GM21786 (cell line): ENCODE results near the gene RPUSD3.
"Not testable (repeated sequence)": the region's sequence is repeated elsewhere in the genome, so short reads cannot be mapped to it uniquely, and the experiment has no call there.

ENCODE experiments used
- ATAC-seq: cut with Tn5 transposase; IDR thresholded peaks from one replicate; pipeline ENCODE4 v1.9.1; 2021; ENCODE audit not compliant: unreplicated experiment

The RPUSD3 gene

GRCh38 chr3:9866639-9867038 is 22.8 kb upstream of the RPUSD3 start:
- ATAC-seq, result no peak

GRCh38 chr3:9865125-9865637 is 21.4 kb upstream of the RPUSD3 start:
- not testable (repeated sequence) for ATAC-seq

DNA sequence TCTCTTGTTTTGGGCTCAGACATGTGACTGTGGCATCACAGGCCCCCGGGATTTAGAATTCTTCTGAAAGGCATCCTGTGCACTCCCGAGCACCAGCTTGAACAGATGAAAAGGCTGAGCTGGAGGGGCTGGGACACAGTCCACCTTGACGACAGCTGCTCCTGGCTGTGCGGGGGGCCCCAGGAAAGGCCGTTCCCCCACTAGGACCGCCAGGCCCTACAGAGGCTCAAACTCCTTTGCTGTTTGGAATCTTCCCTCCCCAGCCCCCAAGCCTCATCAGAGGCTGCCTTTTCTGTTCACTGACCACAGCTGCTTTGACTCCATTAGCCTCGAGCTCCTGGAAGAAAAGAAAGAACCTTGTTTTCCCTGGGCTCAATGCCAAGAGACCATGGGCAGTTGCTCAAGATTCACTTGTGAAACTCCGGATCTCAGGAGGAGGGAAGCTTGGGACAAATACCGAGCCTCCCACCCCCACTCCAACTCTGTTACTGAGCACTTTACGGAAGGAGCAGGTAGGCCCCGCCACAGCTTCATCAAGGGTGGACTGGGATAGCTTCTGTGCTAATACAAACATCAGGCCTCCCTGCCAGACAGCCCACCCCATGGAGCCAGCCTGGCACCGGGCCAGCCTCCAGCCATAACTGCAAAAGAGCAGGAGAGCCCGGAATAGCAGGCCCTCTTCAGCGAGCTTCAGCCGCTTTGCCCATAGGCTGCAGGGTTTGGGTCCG is 20.6 kb upstream of the RPUSD3 start:
- no peak for ATAC-seq

GRCh38 chr3:9863058-9863772 is 19.4 kb upstream of the RPUSD3 start:
- no peak for ATAC-seq

DNA sequence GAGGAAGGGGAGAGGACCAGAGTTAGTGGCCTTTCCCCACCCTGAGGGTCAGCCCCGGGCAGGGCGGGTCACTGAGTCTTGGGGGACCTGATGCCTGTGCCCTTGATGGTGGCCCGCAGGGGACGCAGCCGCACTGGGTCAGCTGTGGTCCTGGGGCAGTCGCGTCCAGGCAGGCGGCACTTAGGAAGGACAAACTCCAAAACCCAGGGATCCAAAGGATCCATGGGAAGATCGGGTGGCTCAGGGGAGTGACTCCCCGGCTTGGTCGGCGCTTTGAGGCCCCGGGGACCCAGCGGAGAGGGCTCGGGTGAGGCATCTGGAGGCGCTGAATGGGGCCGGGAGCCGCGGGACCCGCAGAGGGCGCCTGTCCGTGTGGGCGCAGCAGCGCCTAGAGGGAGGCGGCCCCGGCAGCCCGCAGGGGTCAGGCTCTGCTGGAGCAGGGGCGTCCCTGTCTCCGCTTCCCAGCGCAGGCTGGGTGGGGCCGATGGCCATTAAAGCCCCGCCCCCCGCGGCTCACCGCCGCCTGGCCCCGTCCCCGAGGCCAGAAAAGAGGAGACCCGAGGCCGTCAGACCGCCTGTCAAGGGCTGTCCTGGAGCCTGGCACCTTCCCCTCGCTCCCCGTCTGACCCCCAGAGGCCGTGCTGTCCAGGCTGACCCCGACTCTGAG is 18.7 kb upstream of the RPUSD3 start:
- no peak for ATAC-seq

- no peak for ATAC-seq
Measured at GRCh38 chr3:9861626-9862130, 17.9 kb upstream of the RPUSD3 start.

DNA sequence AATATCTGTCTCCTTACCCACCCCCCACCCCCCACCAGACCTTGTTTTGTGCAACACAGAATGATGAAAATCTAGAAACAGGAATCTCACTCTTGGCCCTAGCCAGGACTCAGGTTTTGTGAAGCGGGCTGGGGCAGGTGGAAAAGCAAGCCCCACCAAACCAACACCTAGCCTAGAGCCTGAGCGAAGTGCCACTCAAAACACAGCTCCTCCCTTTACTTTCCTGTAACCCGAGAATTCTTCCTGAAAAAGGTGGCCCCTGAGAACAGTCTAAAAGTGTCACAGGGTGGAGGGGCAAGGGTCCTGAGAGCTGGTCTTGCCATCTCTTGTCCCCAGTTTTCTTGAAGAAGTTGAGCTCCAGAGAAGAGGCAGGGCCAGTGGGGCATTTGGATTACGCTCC is 17.4 kb upstream of the RPUSD3 start:
- no peak for ATAC-seq

DNA sequence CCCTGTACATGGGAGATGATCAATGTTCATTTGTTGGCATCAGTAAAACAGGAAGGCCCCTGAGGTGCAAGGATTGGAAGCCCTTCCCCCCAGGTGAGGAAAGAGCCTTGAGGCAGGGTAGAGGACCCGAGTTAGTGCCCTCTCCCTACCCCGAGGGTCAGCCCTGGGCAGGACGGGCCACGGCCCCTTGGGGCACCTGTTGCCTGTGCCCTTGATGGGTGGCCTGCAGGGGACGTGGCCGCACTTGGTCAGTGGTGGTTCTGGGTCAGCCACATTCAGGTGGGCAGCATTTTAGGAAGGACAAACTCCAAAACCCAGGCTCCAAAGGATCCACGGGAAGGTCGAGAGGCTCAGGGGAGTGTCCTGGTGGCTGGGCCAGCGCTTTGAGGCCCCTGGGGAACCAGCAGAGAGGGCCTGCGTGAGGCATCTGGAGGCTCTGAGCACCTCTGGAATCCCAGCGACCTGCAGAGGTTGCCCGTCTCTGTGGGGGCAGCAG is 15.8 kb upstream of the RPUSD3 start:
- ATAC-seq, result no peak

- ATAC-seq, result no peak
Measured at GRCh38 chr3:9855594-9855993, 11.8 kb upstream of the RPUSD3 start.

DNA sequence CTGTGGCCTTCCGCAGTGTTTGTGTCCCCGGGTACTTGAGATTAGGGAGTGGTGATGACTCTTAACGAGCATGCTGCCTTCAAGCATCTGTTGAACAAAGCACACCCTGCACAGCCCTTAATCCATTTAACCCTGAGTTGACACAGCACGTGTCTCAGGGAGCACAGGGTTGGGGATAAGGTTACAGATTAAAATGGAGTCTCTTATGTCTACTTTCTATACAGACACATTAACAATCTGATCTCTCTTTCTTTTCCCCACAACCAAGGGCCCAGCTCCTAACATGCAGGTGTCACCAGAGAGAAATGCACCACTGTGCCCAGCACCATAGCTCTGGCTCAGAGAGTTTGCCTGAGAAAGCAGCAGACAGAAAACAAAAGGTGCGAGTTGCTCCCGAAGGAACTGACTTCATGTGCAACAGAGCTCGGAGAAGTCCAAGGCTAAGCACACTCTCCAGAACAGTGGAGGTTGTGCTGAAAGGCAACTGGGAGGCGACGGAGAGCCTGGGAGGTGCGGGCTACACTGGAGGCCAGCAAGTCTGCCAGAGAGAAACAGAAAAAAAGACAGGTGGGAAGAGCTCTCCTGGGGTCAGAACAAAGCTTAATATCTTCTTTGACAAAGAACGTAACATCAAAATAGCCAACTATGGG is 10.6 kb upstream of the RPUSD3 start:
- ATAC-seq, result not testable (repeated sequence)

- ATAC-seq, result no peak
Measured at GRCh38 chr3:9852528-9852927, 8.7 kb upstream of the RPUSD3 start.

GRCh38 chr3:9851926-9852325 is 8.1 kb upstream of the RPUSD3 start:
- not testable (repeated sequence) for ATAC-seq

DNA sequence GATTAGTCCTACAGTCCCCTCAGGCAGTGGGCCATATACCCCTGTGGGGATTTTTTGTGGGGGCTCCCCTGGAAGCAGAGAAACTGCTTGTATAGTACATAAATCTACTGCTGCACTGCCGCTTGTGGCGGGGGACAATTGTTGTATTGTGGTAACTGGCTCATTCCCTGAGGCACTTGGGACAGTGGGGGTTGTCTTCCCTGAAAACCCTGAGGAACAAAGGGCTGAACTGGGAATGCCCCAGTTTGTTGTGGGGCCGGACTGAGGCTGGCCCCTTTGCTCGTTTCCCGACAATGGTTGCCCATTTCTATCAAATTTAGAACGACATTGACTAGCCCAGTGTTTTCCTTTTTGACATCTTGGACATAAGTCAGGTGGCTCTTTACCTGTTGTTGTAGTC is 7.6 kb upstream of the RPUSD3 start:
- ATAC-seq, result not testable (repeated sequence)

GRCh38 chr3:9848860-9849259 is 5.1 kb upstream of the RPUSD3 start:
- not testable (repeated sequence) for ATAC-seq

DNA sequence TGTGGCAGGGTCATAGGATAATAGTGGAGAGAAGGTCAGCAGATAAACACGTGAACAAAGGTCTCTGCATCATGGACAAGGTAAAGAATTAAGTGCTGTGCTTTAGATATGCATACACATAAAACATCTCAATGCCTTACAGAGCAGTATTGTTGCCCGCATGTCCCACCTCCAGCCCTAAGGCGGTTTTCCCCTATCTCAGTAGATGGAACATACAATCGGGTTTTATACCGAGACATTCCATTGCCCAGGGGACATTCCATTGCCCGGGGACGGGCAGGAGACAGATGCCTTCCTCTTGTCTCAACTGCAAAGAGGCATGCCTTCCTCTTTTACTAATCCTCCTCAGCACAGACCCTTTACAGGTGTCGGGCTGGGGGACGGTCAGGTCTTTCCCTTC is 4.1 kb upstream of the RPUSD3 start:
- ATAC-seq, result not testable (repeated sequence)

DNA sequence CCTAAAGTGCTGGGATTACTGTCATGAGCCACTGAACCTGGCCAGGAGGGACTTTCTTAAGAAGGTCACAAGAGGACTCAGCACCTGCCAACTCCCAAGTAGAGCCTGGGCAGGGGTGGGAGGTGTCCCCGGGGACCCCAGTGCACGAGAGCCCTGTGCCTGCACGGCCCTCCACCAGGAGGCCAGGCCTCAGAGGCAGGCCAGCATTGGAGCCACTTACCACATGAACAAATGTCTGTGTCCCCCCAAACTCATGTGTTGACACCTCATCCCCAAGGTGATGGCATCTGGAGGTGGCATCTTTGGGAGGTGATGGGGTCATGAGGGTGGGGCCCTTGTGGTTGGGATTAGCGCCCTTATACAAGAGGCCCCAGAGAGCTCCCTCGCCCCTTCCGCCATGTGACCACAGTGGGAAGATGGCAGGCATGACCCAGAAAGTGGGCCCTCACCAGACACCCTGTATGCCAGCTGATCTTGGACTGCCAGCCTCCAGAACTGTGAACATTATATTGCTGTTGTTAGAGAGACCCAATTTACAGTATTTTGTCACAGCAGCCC is 3.2 kb upstream of the RPUSD3 start:
- ATAC-seq, result no peak

DNA sequence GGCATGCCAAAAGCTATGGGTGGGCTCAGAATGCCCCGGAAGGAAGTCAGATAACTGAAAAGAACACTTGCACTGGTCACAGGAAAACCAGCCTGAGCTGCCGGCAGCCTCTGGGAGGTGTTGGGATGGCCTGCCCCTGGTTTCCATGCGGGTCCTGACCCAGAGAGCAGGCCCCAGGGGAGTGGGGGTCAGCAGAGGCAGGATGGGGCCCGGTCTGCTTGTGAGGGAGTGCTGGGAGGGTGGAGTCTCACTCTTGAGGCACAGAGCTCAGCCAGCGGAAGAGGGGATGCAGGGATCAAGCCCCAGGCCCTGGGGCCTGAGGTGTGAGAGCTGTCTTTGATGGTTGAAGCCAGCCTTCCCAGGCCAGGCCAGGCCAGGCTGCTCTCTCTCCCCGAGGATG is 2.4 kb upstream of the RPUSD3 start:
- no peak for ATAC-seq

DNA sequence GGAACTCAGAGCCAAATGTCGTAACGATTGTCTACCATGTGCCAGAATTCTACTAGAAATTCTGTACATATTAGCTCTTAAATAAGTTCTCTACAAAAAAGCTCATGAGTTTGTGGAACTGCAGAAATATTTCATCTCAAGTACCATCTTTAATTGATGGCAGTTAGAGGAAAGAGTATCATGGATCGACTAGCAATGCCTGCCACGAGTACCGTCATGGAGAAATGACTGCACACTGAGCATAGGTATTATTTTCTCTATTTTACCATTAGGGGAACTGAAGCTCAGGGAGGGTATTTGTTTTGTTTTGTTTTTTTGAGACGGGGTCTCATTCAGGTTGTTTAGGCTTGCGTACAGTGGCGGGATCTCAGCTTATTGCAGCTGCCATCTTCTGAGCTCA is 2.8 kb downstream of the RPUSD3 start:
- ATAC-seq, result no peak

- no peak for ATAC-seq
Measured at GRCh38 chr3:9838856-9839255, 5.0 kb downstream of the RPUSD3 start.

- ATAC-seq, result no peak
Measured at GRCh38 chr3:9837701-9838582, 5.9 kb downstream of the RPUSD3 start.
